Measurements from ENCODE around the gene HK2. TPM values are rescaled to one million over a fixed set of nuclear protein-coding genes. Genes with fewer than 3 reads are reported as not detected.
A peak's percentile ranks its signal among the peaks of the same experiment; 100 is the strongest.

HK2 gene
- total RNA-seq, 2 experiments from 2014 or later, result 7.7 to 8.9 TPM

DNA sequence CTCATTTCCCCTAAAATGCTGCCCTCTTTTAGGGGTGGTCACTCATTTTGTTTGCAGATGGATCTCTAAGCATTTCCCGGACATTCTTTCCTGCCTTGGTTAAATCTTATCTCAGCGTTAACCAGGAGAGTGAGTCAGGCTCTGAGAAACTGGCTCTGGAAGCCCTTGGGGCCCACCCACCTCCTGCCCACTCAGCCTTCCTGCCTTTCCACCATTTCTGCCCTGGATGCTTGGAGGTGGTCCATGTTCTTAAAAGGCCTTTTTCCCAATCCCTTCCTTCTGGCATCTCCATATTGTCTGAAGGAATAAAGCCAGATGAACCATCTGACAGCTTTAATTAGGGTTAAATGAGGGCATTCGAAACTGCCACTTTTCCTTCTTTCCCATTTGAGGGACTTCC lies 9.5 kb downstream of the HK2 start:
- Histone ChIP-seq H3K9me3 (ENCODE audit: control insufficient read depth in 1 of 2, insufficient read depth in 1 of 2, low read length in 2 of 2) (no peaks in the 10 kb centered on the region), H3K4me3 (ENCODE audit: low read length) (peak overlapping the region; percentile 17)
- TF ChIP-seq, protein P1, sequence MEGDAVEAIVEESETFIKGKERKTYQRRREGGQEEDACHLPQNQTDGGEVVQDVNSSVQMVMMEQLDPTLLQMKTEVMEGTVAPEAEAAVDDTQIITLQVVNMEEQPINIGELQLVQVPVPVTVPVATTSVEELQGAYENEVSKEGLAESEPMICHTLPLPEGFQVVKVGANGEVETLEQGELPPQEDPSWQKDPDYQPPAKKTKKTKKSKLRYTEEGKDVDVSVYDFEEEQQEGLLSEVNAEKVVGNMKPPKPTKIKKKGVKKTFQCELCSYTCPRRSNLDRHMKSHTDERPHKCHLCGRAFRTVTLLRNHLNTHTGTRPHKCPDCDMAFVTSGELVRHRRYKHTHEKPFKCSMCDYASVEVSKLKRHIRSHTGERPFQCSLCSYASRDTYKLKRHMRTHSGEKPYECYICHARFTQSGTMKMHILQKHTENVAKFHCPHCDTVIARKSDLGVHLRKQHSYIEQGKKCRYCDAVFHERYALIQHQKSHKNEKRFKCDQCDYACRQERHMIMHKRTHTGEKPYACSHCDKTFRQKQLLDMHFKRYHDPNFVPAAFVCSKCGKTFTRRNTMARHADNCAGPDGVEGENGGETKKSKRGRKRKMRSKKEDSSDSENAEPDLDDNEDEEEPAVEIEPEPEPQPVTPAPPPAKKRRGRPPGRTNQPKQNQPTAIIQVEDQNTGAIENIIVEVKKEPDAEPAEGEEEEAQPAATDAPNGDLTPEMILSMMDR (IDR thresholded peaks at IDR 0.05), result no peak

DNA sequence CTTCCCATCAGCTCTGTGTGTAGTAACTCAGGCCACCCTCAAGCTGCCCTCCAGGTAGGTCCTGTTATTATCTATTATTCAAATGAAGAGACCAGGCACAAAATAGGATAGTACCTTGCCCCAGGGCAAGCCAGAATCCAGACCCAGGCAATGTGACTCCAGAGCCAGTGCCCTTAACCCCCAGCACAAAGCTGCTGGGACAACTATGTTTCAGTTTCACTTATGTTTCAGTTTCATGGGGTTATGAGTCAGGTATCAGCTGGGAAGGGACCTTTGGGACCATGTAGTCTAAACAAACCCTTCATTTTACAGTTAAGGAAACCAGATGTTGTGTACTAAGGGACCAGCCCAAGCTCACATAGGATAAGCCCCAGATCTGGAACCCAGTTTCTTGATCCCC lies 10.0 kb downstream of the HK2 start:
- ChIA-PET CTCF (no interaction called here), POLR2A (interaction anchor here (1.1 to 2.0 kb wide), 2 partner anchors 9 to 11 kb away, joined by 3 to 16 read pairs; partner anchors contain the start of gene HK2)
- Histone ChIP-seq H3K36me3 (ENCODE audit: insufficient read depth, low read length) (no peaks in the 10 kb centered on the region), H3K4me3 (ENCODE audit: low read length) (peak overlapping the region; percentile 17), H3K27me3 (ENCODE audit: control insufficient read depth in 1 of 2, insufficient read depth in 2 of 2, low read length in 2 of 2) (no peaks in the 10 kb centered on the region), H3K4me1 (ENCODE audit: insufficient read depth, low read length) (peaks cover 88% of the 10 kb centered on the region), H3K9me3 (ENCODE audit: control insufficient read depth in 1 of 2, insufficient read depth in 1 of 2, low read length in 2 of 2) (no peaks in the 10 kb centered on the region), H3K27ac (ENCODE audit: low read depth in 1 of 2, low read length in 2 of 2) (peak overlapping the region in 1 of 2 donors; percentile 20)
- H3K27ac Mint-ChIP-seq, result peak overlapping the region; percentile 98
- peak; percentile 54 for ATAC-seq (ENCODE audit: poor library complexity)
- TF ChIP-seq, protein P1 (IDR thresholded peaks at IDR 0.05), result no peak
- H3K4me1 Mint-ChIP-seq (ENCODE audit: low read depth), result peaks cover 96% of the 10 kb centered on the region
- DNase-seq, result peak in 6 of 14 experiments; percentile 9 to 72 (median 58)
- H3K4me3 Mint-ChIP-seq, result peak overlapping the region; percentile 82
- H3K27me3 Mint-ChIP-seq, result no peaks in the 10 kb centered on the region
- intact Hi-C loops (cut with DNase I, micrococcal nuclease), result loop anchor here (10.0 kb wide), 2 partner anchors 111 to 1459 kb away; partner anchors contain the start of genes ALMS1 (in 1 of the 2) and POLE4 (in 1 of the 2)
- H3K9me3 Mint-ChIP-seq, result no peaks in the 10 kb centered on the region
- H3K36me3 Mint-ChIP-seq (ENCODE audit: low read depth), result no peaks in the 10 kb centered on the region

More for the DNA sequence above, 9.5 kb downstream of the HK2 start:
- Histone ChIP-seq H3K4me1 (ENCODE audit: insufficient read depth, low read length) (peaks cover 83% of the 10 kb centered on the region), H3K36me3 (ENCODE audit: insufficient read depth, low read length) (no peaks in the 10 kb centered on the region), H3K27ac (ENCODE audit: low read depth in 1 of 2, low read length in 2 of 2) (peak overlapping the region in 1 of 2 donors; percentile 20), H3K27me3 (ENCODE audit: control insufficient read depth in 1 of 2, insufficient read depth in 2 of 2, low read length in 2 of 2) (no peaks in the 10 kb centered on the region)
- ATAC-seq (ENCODE audit: poor library complexity) (no peak), DNase-seq (no peak)
- POLR2A ChIA-PET, result interaction anchor here (1.1 to 2.0 kb wide), 2 partner anchors 9 to 12 kb away, joined by 3 to 16 read pairs; partner anchors contain the start of gene HK2
- Mint-ChIP-seq H3K27me3 (no peaks in the 10 kb centered on the region), H3K4me1 (ENCODE audit: low read depth) (peaks cover 96% of the 10 kb centered on the region), H3K4me3 (no peak overlapping the region), H3K27ac (peak overlapping the region; percentile 98), H3K36me3 (ENCODE audit: low read depth) (no peaks in the 10 kb centered on the region), H3K9me3 (no peaks in the 10 kb centered on the region)
- intact Hi-C loops (cut with DNase I, micrococcal nuclease), result loop anchor here (10.0 kb wide), 2 partner anchors 111 to 1459 kb away; partner anchors contain the start of genes ALMS1 (in 1 of the 2) and POLE4 (in 1 of the 2)
- CTCF ChIA-PET, result no interaction called here

DNA sequence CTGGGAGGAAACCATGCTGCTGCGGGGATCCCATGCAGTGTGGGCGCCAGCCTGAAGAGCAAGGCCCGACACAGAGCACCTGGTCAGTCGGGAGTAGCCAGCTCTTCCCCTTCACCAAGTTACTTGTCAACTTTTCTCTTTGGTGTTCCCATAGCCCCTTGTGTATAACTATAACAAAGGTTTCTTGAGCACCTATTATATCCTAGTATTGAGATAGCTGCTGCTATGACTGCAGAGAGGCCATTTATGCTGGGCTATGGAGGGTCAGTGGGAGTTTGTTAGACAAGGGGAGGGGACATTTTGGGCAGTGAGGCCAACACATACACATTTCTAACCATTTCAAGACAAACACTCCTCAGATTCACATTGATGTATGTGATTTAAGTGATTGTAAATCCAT lies 10.8 kb downstream of the HK2 start:
- no peak overlapping the region for H3K4me3 Mint-ChIP-seq
- H3K4me1 Mint-ChIP-seq (ENCODE audit: low read depth), result peaks cover 97% of the 10 kb centered on the region
- TF ChIP-seq, protein P1 (IDR thresholded peaks at IDR 0.05), result no peak
- no peaks in the 10 kb centered on the region for H3K9me3 Mint-ChIP-seq
- no peak overlapping the region for H3K27ac ChIP-seq (ENCODE audit: low read depth in 1 of 2, low read length in 2 of 2)
- no peaks in the 10 kb centered on the region for H3K36me3 ChIP-seq (ENCODE audit: insufficient read depth, low read length)
- ATAC-seq (ENCODE audit: poor library complexity), result no peak
- H3K27me3 ChIP-seq (ENCODE audit: control insufficient read depth in 1 of 2, insufficient read depth in 2 of 2, low read length in 2 of 2), result no peaks in the 10 kb centered on the region
- no peaks in the 10 kb centered on the region for H3K27me3 Mint-ChIP-seq
- POLR2A ChIA-PET, result interaction anchor here (1.1 to 2.0 kb wide), 2 partner anchors 10 to 11 kb away, joined by 3 to 16 read pairs; partner anchors contain the start of gene HK2
- peaks cover 96% of the 10 kb centered on the region for H3K4me1 ChIP-seq (ENCODE audit: insufficient read depth, low read length)
- CTCF ChIA-PET, result no interaction called here
- no peak overlapping the region for H3K4me3 ChIP-seq (ENCODE audit: low read length)
- no peaks in the 10 kb centered on the region for H3K36me3 Mint-ChIP-seq (ENCODE audit: low read depth)
- H3K27ac Mint-ChIP-seq, result peak overlapping the region; percentile 98
- intact Hi-C loops (cut with DNase I, micrococcal nuclease), result loop anchor here (10.0 kb wide), 2 partner anchors 110 to 1460 kb away; partner anchors contain the start of genes ALMS1 (in 1 of the 2) and POLE4 (in 1 of the 2)
- H3K9me3 ChIP-seq (ENCODE audit: control insufficient read depth in 1 of 2, insufficient read depth in 1 of 2, low read length in 2 of 2), result no peaks in the 10 kb centered on the region
- DNase-seq, result no peak

Measured in CD4-positive, alpha-beta T cell (primary cell).